ENCODE measurements around the gene TAF7. TPM values are rescaled to one million over a fixed set of nuclear protein-coding genes. Genes with fewer than 3 reads are reported as not detected.

The TAF7 gene
- total RNA-seq, 1 donor from 2014 or later = 157 TPM

DNA sequence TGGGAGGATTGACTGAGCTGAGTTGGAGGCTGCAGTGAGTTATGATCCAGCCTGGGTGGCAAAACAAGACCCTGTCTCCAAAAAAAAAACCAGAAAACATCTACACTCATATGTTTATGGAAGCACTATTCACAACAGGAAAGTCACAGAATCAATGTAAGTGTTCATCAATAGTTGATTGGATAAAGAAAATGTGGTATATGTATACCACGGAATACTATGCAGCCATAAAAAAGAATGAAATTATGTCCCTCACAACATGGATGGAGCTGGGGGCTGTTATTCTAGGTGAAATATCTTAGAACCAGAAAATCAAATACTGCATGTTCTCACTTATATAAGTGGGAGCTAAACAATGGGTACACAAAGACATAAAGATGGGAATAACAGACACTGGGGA is 14.0 kb downstream of the TAF7 start:
- H3K9me3 Mint-ChIP-seq = peaks cover 81% of the 10 kb centered on the region
- H3K36me3 Mint-ChIP-seq = peaks cover 44% of the 10 kb centered on the region
- TF ChIP-seq EZH2phosphoT487 (IDR thresholded peaks at IDR 0.05) = no peak
- TF ChIP-seq, protein P1, sequence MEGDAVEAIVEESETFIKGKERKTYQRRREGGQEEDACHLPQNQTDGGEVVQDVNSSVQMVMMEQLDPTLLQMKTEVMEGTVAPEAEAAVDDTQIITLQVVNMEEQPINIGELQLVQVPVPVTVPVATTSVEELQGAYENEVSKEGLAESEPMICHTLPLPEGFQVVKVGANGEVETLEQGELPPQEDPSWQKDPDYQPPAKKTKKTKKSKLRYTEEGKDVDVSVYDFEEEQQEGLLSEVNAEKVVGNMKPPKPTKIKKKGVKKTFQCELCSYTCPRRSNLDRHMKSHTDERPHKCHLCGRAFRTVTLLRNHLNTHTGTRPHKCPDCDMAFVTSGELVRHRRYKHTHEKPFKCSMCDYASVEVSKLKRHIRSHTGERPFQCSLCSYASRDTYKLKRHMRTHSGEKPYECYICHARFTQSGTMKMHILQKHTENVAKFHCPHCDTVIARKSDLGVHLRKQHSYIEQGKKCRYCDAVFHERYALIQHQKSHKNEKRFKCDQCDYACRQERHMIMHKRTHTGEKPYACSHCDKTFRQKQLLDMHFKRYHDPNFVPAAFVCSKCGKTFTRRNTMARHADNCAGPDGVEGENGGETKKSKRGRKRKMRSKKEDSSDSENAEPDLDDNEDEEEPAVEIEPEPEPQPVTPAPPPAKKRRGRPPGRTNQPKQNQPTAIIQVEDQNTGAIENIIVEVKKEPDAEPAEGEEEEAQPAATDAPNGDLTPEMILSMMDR (IDR thresholded peaks at IDR 0.05) = no peak
- TF ChIP-seq EZH2 (IDR thresholded peaks at IDR 0.05) = no peak

DNA sequence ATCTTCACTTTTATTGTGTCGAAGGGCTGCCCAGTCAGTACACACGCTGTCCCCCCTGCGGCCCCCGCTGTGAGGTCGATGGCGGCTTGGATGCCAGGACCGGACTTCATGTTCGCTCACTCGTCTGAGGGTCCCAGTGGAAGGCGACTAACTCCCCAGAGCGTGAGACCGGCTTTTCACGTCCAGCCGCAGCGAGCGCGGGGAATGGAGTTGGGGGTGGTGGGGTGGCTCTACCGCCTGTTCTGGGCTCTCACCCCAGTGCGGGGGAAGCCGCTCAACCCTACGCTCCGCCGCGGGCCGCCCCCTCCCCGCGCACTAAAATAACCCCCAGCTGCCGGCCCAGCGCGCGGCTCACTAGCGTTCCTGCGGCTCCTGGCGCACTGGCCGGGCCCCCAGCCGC is 16.8 kb downstream of the TAF7 start, which contains the start of gene SLC25A2:
Gene SLC25A2 (minus strand): TSS at position 294 of the 400 bp plus-strand sequence. CDS start 184 bp downstream, at position 110.
- H3K36me3 Mint-ChIP-seq = peaks cover 28% of the 10 kb centered on the region

More for the DNA sequence above, 14.0 kb downstream of the TAF7 start:
- Mint-ChIP-seq H3K27me3 (ENCODE audit: insufficient read depth, low read depth) (peaks cover 10% of the 10 kb centered on the region), H3K4me3 (no peak overlapping the region), H3K27ac (no peak overlapping the region), H3K4me1 (no peaks in the 10 kb centered on the region)
- no peaks in the 10 kb centered on the region for H3K27me3 ChIP-seq
- no peak overlapping the region for H3K4me3 ChIP-seq
- no peak overlapping the region for H3K4me2 ChIP-seq
- H3K4me1 ChIP-seq = no peaks in the 10 kb centered on the region
- no peak overlapping the region for H3K27ac ChIP-seq
- H3K79me2 ChIP-seq (ENCODE audit: low read depth) = no peaks in the 10 kb centered on the region
- no peaks in the 10 kb centered on the region for H3F3A ChIP-seq (ENCODE audit: low read depth)
- H3K36me3 ChIP-seq = no peaks in the 10 kb centered on the region
- no peaks in the 10 kb centered on the region for H4K20me1 ChIP-seq (ENCODE audit: low read depth)
- no peaks in the 10 kb centered on the region for H3K9me3 ChIP-seq (ENCODE audit: low read depth)
- H2AFZ ChIP-seq (replicated peaks) = no peak overlapping the region
- H3K9ac ChIP-seq = no peak overlapping the region
- DNase-seq (ENCODE audit: low spot score) = no peak

DNA sequence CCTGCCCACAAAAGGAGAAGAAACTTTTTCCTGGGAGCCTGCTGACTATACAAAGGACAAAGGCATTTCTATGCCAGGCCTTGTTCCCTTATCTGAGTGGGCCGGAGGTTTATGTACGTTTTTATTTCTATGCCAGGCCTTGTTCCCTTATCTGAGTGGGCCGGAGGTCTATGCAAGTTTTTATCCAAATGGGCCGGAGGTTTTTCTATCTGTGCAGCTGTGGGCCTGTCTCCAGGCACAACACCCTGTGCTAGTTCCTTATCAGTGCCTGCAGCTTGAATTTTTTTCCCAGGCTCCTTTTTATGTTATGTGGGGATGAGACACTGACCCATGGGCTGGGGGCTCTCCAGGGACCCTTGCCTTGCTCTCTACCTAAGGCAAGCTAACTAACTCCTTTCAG is 22.2 kb downstream of the TAF7 start:
- peaks cover 26% of the 10 kb centered on the region for H3K36me3 Mint-ChIP-seq
- H4K20me1 ChIP-seq (ENCODE audit: low read depth) = no peaks in the 10 kb centered on the region
- H3K9ac ChIP-seq = no peak overlapping the region
- H3F3A ChIP-seq (ENCODE audit: low read depth) = no peaks in the 10 kb centered on the region
- H3K4me3 Mint-ChIP-seq = no peak overlapping the region
- H3K79me2 ChIP-seq (ENCODE audit: low read depth) = no peaks in the 10 kb centered on the region
- no peaks in the 10 kb centered on the region for H3K9me3 ChIP-seq (ENCODE audit: low read depth)
- H2AFZ ChIP-seq (replicated peaks) = no peak overlapping the region
- no peak for DNase-seq (ENCODE audit: low spot score)
- H3K36me3 ChIP-seq = no peaks in the 10 kb centered on the region
- TF ChIP-seq EZH2 (IDR thresholded peaks at IDR 0.05) = no peak
- no peak for TF ChIP-seq EZH2phosphoT487 (IDR thresholded peaks at IDR 0.05)
- TF ChIP-seq, protein P1 (IDR thresholded peaks at IDR 0.05) = no peak
- H3K27ac Mint-ChIP-seq = no peak overlapping the region
- H3K27me3 ChIP-seq = no peaks in the 10 kb centered on the region
- peaks cover 7% of the 10 kb centered on the region for H3K27me3 Mint-ChIP-seq (ENCODE audit: insufficient read depth, low read depth)
- H3K27ac ChIP-seq = no peak overlapping the region
- no peak overlapping the region for H3K4me2 ChIP-seq
- no peaks in the 10 kb centered on the region for H3K4me1 Mint-ChIP-seq
- H3K4me3 ChIP-seq = no peak overlapping the region
- no peaks in the 10 kb centered on the region for H3K4me1 ChIP-seq
- H3K9me3 Mint-ChIP-seq = peaks cover 77% of the 10 kb centered on the region

More for the DNA sequence above, 16.8 kb downstream of the TAF7 start, which contains the start of gene SLC25A2:
- Mint-ChIP-seq H3K27ac (no peak within 1 kb of the TSS), H3K9me3 (peaks cover 80% of the 10 kb centered on the region), H3K4me1 (no peaks in the 10 kb centered on the region), H3K4me3 (no peak within 1 kb of the TSS), H3K27me3 (ENCODE audit: insufficient read depth, low read depth) (peaks cover 10% of the 10 kb centered on the region)
- Histone ChIP-seq H3K9ac (no peak within 1 kb of the TSS), H3K27me3 (no peaks in the 10 kb centered on the region), H3K79me2 (ENCODE audit: low read depth) (no peaks in the 10 kb centered on the region), H3K36me3 (no peaks in the 10 kb centered on the region), H3K4me2 (no peak within 1 kb of the TSS), H2AFZ (replicated peaks) (no peak within 1 kb of the TSS), H3F3A (ENCODE audit: low read depth) (no peaks in the 10 kb centered on the region), H3K4me3 (no peak within 1 kb of the TSS), H3K9me3 (ENCODE audit: low read depth) (no peaks in the 10 kb centered on the region), H3K4me1 (no peaks in the 10 kb centered on the region), H3K27ac (no peak within 1 kb of the TSS), H4K20me1 (ENCODE audit: low read depth) (no peaks in the 10 kb centered on the region)
- TF ChIP-seq EZH2 (IDR thresholded peaks at IDR 0.05) = no peak
- TF ChIP-seq, protein P1 (IDR thresholded peaks at IDR 0.05) = no peak
- TF ChIP-seq EZH2phosphoT487 (IDR thresholded peaks at IDR 0.05) = no peak
- DNase-seq (ENCODE audit: low spot score) = no peak
